GM04504 (cell line): ENCODE measurements around the gene SERPINA5.
"Not testable (repeated sequence)": the region's sequence is repeated elsewhere in the genome, so short reads cannot be mapped to it uniquely, and the experiment has no call there.

Source experiments
- DNase-seq: peaks from one replicate; pipeline ENCODE4 v3.0.0-alpha.2; 2012; ENCODE audit warnings: low read depth

The SERPINA5 gene

GRCh38 chr14:94623856-94624499 lies 42.8 kb downstream of the SERPINA5 start:
- no peak for DNase-seq

- DNase-seq = no peak
Observed at GRCh38 chr14:94624537-94625352, 43.5 kb downstream of the SERPINA5 start.

- no peak for DNase-seq
Observed at GRCh38 chr14:94625353-94625635, 44.1 kb downstream of the SERPINA5 start.

GRCh38 chr14:94628578-94628977 lies 47.4 kb downstream of the SERPINA5 start:
- no peak for DNase-seq

- no peak for DNase-seq
Observed at GRCh38 chr14:94630396-94630795, 49.2 kb downstream of the SERPINA5 start.

- no peak for DNase-seq
Observed at GRCh38 chr14:94631050-94631449, 49.8 kb downstream of the SERPINA5 start.

GRCh38 chr14:94631536-94632304 lies 50.5 kb downstream of the SERPINA5 start:
- DNase-seq = no peak

GRCh38 chr14:94632305-94632590 lies 51.0 kb downstream of the SERPINA5 start:
- DNase-seq = no peak

GRCh38 chr14:94633121-94633520 lies 51.9 kb downstream of the SERPINA5 start:
- no peak for DNase-seq

GRCh38 chr14:94635154-94635553 lies 53.9 kb downstream of the SERPINA5 start:
- DNase-seq = no peak

- no peak for DNase-seq
Observed at GRCh38 chr14:94636744-94637412, 55.7 kb downstream of the SERPINA5 start.

GRCh38 chr14:94637814-94638213 lies 56.6 kb downstream of the SERPINA5 start:
- not testable (repeated sequence) for DNase-seq

- DNase-seq = no peak
Observed at GRCh38 chr14:94638339-94638738, 57.1 kb downstream of the SERPINA5 start.

- DNase-seq = no peak
Observed at GRCh38 chr14:94638961-94639817, 58.0 kb downstream of the SERPINA5 start.

- DNase-seq = no peak
Observed at GRCh38 chr14:94640721-94641631, 59.8 kb downstream of the SERPINA5 start.

- DNase-seq = no peak
Observed at GRCh38 chr14:94641632-94641955, 60.4 kb downstream of the SERPINA5 start.
